ENCODE data around the gene ARHGAP21. TPM values are rescaled to one million over a fixed set of nuclear protein-coding genes. Genes with fewer than 3 reads are reported as not detected.

The ARHGAP21 gene
- total RNA-seq = 10 to 100 TPM; 27.0 to 28.4 TPM

GRCh38 chr10:24723788-24724380 lies at the start of gene ARHGAP21:
Gene ARHGAP21, minus strand, starts transcription at chr10:24723887. Its CDS starts 1,988 bp downstream, at chr10:24721899.

Other genes with a start within 250 kb of the ARHGAP21 start
- gene PRTFDC1, start 228.7 kb upstream of the ARHGAP21 start, total RNA-seq = under 1 TPM; 0.81 to 0.89 TPM

Data from activated naive CD4-positive, alpha-beta T cell treated with anti-CD3 and anti-CD28 coated beads, Interleukin-2, amount 10 ng/mL, durations not matched to agents 5 hours and 36 hours (primary cell).